ENCODE measurements around the gene PHF21B. TPM values are rescaled to one million over a fixed set of nuclear protein-coding genes. Genes with fewer than 3 reads are reported as not detected.

Gene PHF21B
- total RNA-seq, 1 donor from 2014 or later: 0.69 TPM

DNA sequence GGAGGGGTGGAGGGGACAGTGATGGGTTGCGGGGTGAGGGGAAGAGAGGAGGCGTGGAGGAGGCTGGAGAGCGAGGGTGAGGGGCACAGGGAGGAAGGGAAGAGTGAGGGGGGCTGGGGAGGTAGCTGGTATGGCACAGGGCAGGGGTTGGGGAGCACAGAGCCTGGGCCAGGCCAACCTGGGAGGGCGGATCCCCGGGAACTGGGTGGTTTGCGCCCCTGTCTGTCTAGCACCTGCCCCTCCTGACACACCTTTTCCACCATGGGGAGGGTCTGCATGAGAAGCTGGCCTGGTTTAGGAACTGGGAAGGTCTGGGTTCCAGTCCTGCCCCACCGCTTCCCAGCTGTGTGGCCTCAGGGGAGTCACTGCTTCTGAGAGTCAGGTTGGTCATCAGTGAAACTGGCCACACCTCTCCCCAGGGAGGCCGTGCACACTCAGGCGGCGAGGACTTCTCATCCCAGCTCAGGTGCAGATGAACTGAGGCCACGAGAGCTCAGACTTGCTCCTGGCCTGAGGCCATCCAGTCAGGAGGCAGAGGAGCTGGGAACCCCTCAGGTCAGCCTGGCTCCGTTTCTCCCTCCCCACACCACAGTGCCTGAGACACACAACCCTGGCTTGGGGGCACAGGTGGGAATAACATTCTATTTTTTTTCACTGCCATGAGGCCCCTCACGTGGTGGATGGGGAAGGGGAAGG lies 95.6 kb downstream of the PHF21B start:
- H3K27ac ChIP-seq (replicated peaks): no peak overlapping the region
- H3K36me3 ChIP-seq: no peaks in the 10 kb centered on the region
- H3K27me3 ChIP-seq (ENCODE audit: low read depth): peaks cover 22% of the 10 kb centered on the region
- H3K4me3 ChIP-seq: no peak overlapping the region
- peaks cover 12% of the 10 kb centered on the region for H3K9me3 ChIP-seq (replicated peaks)
- no peaks in the 10 kb centered on the region for H3K4me1 ChIP-seq
- intact Hi-C loops (cut with micrococcal nuclease): no loop called here
- peak; percentile 9 for DNase-seq
- TF ChIP-seq CTCF (IDR thresholded peaks at IDR 0.05; ENCODE audit: borderline replicate concordance): no peak

DNA sequence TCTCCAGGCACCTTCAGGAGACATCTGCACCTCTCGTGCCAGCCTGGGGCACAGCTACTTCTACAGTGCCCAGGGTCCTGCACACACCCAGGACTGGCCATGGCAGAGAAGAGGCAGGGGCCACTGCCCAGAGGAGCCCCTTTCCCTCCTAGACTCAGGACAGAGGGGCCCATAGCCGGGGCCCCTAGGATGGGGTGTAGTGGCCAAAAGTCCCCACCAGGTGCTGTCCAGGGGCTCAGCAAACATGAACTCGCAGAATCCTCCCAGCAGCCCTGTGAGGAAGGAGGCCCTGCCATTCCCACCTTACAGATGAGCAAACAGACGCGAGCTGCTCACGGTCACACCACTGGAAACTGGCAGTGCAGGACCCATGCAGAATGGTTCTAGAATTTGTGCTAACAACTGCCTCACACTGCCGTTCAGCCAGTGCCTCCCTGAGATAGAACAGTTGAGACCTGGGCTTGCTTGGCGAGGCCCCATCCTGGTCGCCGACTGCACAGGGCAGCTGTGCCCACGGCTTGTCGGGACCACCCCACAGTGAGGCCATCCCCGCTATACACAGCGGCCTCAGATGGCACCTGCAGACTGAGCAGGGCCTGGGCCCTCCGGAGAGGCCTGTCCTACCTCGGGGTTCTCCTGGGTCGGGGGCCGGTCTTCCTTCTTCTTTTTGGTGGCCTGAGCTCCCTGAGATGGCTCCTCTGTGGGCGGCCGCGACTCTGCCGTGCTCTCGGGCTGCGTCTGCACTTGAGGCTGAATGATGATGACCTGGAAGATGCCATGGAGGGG lies 96.4 kb downstream of the PHF21B start:
- Histone ChIP-seq H3K9me3 (replicated peaks) (peaks cover 12% of the 10 kb centered on the region), H3K27ac (replicated peaks) (no peak overlapping the region), H3K4me1 (no peaks in the 10 kb centered on the region), H3K36me3 (no peaks in the 10 kb centered on the region), H3K27me3 (ENCODE audit: low read depth) (peaks cover 25% of the 10 kb centered on the region), H3K4me3 (no peak overlapping the region)
- no peak for TF ChIP-seq CTCF (IDR thresholded peaks at IDR 0.05; ENCODE audit: borderline replicate concordance)
- no peak for DNase-seq
- intact Hi-C loops (cut with micrococcal nuclease): no loop called here

- no peak overlapping the region for H3K27ac ChIP-seq (replicated peaks)
- no peaks in the 10 kb centered on the region for H3K4me1 ChIP-seq
- intact Hi-C loops (cut with micrococcal nuclease): no loop called here
Measured at GRCh38 chr22:44909241-44909640, 100.6 kb downstream of the PHF21B start.

DNA sequence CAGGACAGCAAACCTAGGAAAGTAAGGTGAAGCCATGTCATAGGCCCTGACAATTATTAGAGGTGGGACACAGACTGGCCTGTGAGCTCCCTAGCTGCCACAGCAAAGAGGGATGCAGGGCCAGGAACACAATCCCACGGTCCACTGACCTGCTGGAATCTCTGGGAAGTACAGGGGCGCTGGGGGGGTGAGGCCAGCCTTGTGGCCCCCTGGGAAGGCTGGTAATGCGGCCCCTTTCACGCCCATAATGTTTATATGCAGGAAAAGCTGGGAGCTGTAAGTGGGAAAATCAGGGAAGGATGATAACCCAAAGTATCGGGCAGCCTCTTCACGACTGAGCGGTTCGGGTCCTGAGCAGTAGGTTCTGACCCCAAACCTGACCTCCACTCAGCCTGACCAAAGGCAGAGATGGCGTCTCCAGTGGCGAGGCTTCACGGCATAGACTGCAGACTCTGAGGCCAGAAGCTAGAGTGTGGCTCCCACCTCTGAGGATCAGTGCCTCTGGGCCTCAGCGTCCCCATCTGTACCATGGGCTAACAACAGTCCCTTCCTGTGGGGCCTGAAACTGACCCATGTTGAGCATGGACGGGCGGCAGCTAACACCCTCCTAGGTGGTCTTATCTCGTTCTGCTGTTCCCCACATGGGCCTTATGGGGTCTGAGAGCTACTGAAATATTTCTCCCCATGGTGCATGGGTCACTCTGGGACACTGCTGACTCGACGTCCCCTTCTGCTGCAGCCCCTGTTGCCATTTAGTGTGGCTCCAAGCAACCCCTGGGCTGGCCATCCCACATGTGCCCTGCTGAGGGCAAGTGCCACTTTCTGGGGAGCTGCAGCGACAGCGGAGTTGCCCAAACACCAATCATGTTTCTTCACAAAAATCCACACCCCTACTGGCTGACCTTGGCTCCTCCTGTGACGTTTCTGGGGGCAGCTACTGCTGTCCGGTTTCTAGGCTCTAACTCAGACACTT lies 101.8 kb downstream of the PHF21B start:
- DNase-seq: no peak
- intact Hi-C loops (cut with micrococcal nuclease): no loop called here
- no peak overlapping the region for H3K4me3 ChIP-seq
- no peaks in the 10 kb centered on the region for H3K36me3 ChIP-seq
- no peaks in the 10 kb centered on the region for H3K4me1 ChIP-seq
- peaks cover 40% of the 10 kb centered on the region for H3K27me3 ChIP-seq (ENCODE audit: low read depth)
- TF ChIP-seq CTCF (IDR thresholded peaks at IDR 0.05; ENCODE audit: borderline replicate concordance): no peak
- H3K27ac ChIP-seq (replicated peaks): no peak overlapping the region
- peaks cover 12% of the 10 kb centered on the region for H3K9me3 ChIP-seq (replicated peaks)

More at GRCh38 chr22:44909241-44909640, 100.6 kb downstream of the PHF21B start:
- peaks cover 38% of the 10 kb centered on the region for H3K27me3 ChIP-seq (ENCODE audit: low read depth)
- no peak overlapping the region for H3K4me3 ChIP-seq
- TF ChIP-seq CTCF (IDR thresholded peaks at IDR 0.05; ENCODE audit: borderline replicate concordance): no peak
- H3K36me3 ChIP-seq: no peaks in the 10 kb centered on the region
- peaks cover 12% of the 10 kb centered on the region for H3K9me3 ChIP-seq (replicated peaks)
- no peak for DNase-seq

DNA sequence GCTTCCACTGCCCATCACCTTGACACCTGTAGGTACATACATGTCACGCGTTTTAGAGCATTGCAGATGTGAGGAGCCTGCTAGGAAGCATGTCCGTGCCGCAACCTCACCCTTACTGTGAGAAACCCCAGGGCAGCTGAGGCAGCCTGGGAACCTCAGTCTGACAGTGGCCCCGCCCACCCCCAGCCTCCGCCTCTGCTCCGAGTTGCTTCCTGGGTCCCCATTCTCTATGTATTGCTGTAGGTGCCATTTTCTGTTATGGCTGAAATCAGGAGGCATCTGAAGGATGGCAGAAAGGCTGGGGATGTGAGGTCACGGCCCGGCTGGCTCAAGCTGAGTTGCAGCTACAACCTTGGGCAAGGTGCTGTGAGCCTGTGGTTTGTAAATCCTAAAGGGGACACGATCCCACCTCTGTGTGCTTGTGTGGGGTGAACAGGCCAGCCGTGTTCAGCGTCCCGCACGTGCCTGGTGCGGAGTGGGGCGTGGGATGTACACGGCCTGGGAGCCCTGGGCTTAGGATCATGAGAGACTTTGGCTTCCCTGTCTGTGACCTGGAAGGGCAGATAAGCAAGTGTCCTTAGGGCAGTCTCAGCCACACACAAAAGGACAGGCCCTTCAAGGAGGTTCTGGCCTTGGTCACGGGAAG lies 102.7 kb downstream of the PHF21B start:
- TF ChIP-seq CTCF (IDR thresholded peaks at IDR 0.05; ENCODE audit: borderline replicate concordance): no peak
- Histone ChIP-seq H3K36me3 (no peaks in the 10 kb centered on the region), H3K4me3 (no peak overlapping the region), H3K27ac (replicated peaks) (no peak overlapping the region), H3K9me3 (replicated peaks) (peaks cover 20% of the 10 kb centered on the region), H3K4me1 (no peaks in the 10 kb centered on the region), H3K27me3 (ENCODE audit: low read depth) (peaks cover 31% of the 10 kb centered on the region)
- intact Hi-C loops (cut with micrococcal nuclease): no loop called here
- no peak for DNase-seq
